K562 (cell line): ENCODE measurements around the gene FBXL4. TPM values are rescaled to one million over a fixed set of nuclear protein-coding genes. Genes with fewer than 3 reads are reported as not detected.

Source experiments
- ATAC-seq: fragments of 200-7000 bp; cut with Tn5 transposase; 3 replicates; pipeline ENCODE4 v1.9.1; 2020; ENCODE audit warnings: moderate library complexity
- BruUV-seq: library from RNA; stranded (reverse); fragments of 400-500 nt; replicated peaks from 2 replicates; lab custom pipeline; 2021; lab: Mats Ljungman, UMichigan
- CTCF ChIA-PET: fragments of 300-600 bp; formaldehyde crosslinking; extraction: SDS; loops from one replicate; lab custom pipeline; 2021; ENCODE audit warnings: low intra/inter-chr PET ratio; lab: Yijun Ruan, JAX
- POLR2A ChIA-PET: fragments of 300-600, 350-650 bp; sonication (Branson Sonifier 250); formaldehyde crosslinking; extraction: SDS; loops from one replicate; lab custom pipeline; 2021; ENCODE audit warnings: antibody characterized with exemption, inconsistent platforms; lab: Yijun Ruan, JAX
- DNase-seq, 4 experiments: peaks; one replicate each; pipeline versions ENCODE4 v3.0.0 to v3.0.0-alpha.2; 2011 to 2018; ENCODE audit warnings: low spot score in 3 of 4, mixed read lengths in 3 of 4; ENCODE audit errors: extremely low read depth in 1 of 4
- FAIRE-seq: peaks from 2 replicates; lab custom pipeline; 2011; peaks lifted over from hg19 to GRCh38; lab: Jason Lieb, UNC
- H2AFZ ChIP-seq: 2 replicates; pipeline ENCODE4 v1.6.0; 2011; ENCODE audit warnings: low read depth, low read length, control low read depth, inconsistent platforms
- H3K27ac ChIP-seq: fragments of 200-600 bp; 3 replicates; pipeline ENCODE4 v1.8.0; 2011; ENCODE audit warnings: low read depth, mild to moderate bottlenecking, control low read depth, inconsistent platforms, low read length, moderate library complexity, mixed read lengths; ENCODE audit errors: extremely low read depth
- H3K27me3 ChIP-seq, 2 experiments: fragments of 300-600 bp in 1 of 2; 2 replicates in 1 of 2; 3 replicates in 1 of 2; pipeline versions ENCODE4 v1.6.0 to v1.8.0; 2011; ENCODE audit warnings: inconsistent platforms in 2 of 2, low read length in 2 of 2, mild to moderate bottlenecking in 1 of 2, mixed read lengths in 1 of 2, moderate library complexity in 1 of 2; ENCODE audit not compliant: control insufficient read depth in 2 of 2, insufficient read depth in 2 of 2
- H3K36me3 ChIP-seq: fragments of 300-600 bp; 3 replicates; pipeline ENCODE4 v1.8.0; 2011; ENCODE audit warnings: mild to moderate bottlenecking, low read length, inconsistent platforms; ENCODE audit not compliant: control insufficient read depth, insufficient read depth
- H3K4me1 ChIP-seq, 2 experiments: fragments of 200-600 bp in 1 of 2; replicated peaks in 1 of 2; 2 replicates in 1 of 2; 3 replicates in 1 of 2; pipeline versions ENCODE4 v1.5.1 to v1.8.0; 2011; ENCODE audit warnings: inconsistent platforms in 2 of 2, low read length in 2 of 2, mild to moderate bottlenecking in 1 of 2, mixed read lengths in 1 of 2, moderate library complexity in 1 of 2; ENCODE audit not compliant: control insufficient read depth in 2 of 2, insufficient read depth in 2 of 2
- H3K4me2 ChIP-seq: 2 replicates; pipeline ENCODE4 v1.6.1; 2011; ENCODE audit warnings: low read length, control low read depth, inconsistent platforms, mixed read lengths; ENCODE audit not compliant: insufficient read depth
- H3K4me3 ChIP-seq: fragments of 200-600 bp; sonication (generic), shearing (Covaris generic); 2 replicates; pipeline ENCODE4 v1.5.1; 2016; ENCODE audit warnings: control low read depth, inconsistent platforms
- H3K79me2 ChIP-seq: fragments of 200-600 bp; 3 replicates; pipeline ENCODE4 v1.8.0; 2011; ENCODE audit warnings: low read length, inconsistent platforms; ENCODE audit not compliant: control insufficient read depth, insufficient read depth
- H3K9ac ChIP-seq, 2 experiments: 2 replicates each; pipeline versions ENCODE4 v1.6.0 to v1.6.1; 2011; ENCODE audit warnings: low read depth in 2 of 2, low read length in 2 of 2, control low read depth in 1 of 2, inconsistent platforms in 1 of 2, mild to moderate bottlenecking in 1 of 2, mixed read lengths in 1 of 2; ENCODE audit not compliant: insufficient read depth in 1 of 2
- H3K9me1 ChIP-seq: one replicate; pipeline ENCODE4 v1.6.0; 2011; ENCODE audit warnings: inconsistent platforms, mild to moderate bottlenecking, low read length, moderate library complexity; ENCODE audit not compliant: control insufficient read depth, insufficient read depth
- H3K9me3 ChIP-seq: replicated peaks from 2 replicates; pipeline ENCODE4 v1.5.1; 2011; ENCODE audit warnings: low read depth, low read length, inconsistent platforms; ENCODE audit not compliant: control insufficient read depth, insufficient read depth
- H4K20me1 ChIP-seq: replicated peaks from 2 replicates; pipeline ENCODE4 v1.6.1; 2011; ENCODE audit warnings: low read length, inconsistent platforms, mixed read lengths; ENCODE audit not compliant: control insufficient read depth, insufficient read depth
- ARID2 ChIP-seq: fragments of 450-650 bp; IDR thresholded peaks from 2 replicates; pipeline ENCODE4 v1.6.1; 2017; ENCODE audit warnings: antibody characterized with exemption, mild to moderate bottlenecking
- ATF3 ChIP-seq, 2 experiments: fragments of 450-650 bp in 1 of 2; sonication (generic) in 1 of 2; formaldehyde crosslinking in 1 of 2; IDR thresholded peaks in 1 of 2; conservative IDR thresholded peaks in 1 of 2; 2 replicates each; pipeline versions ENCODE4 v1.6.1 to v1.8.1; 2016 to 2023; ENCODE audit warnings: mild to moderate bottlenecking in 2 of 2, moderate library complexity in 2 of 2, inconsistent platforms in 1 of 2, missing genetic modification reagents in 1 of 2
- BCL6 ChIP-seq: fragments of 250-450 bp; sonication (Bioruptor Pico); IDR thresholded peaks from 2 replicates; pipeline ENCODE4 v1.4.0; 2020
- BCOR ChIP-seq: fragments of 450-650 bp; IDR thresholded peaks from 2 replicates; pipeline ENCODE4 v1.6.1; 2016
- BHLHE40 ChIP-seq: IDR thresholded peaks from 2 replicates; pipeline ENCODE4 v1.6.1; 2011; ENCODE audit warnings: low read length, improper control_type of control experiment
- JUN ChIP-seq, 2 experiments: sonication (generic) in 1 of 2; formaldehyde crosslinking in 1 of 2; IDR thresholded peaks; 2 replicates each; pipeline versions ENCODE4 v1.6.1 to v1.8.0; 2012 to 2022; ENCODE audit warnings: borderline replicate concordance in 2 of 2, mild to moderate bottlenecking in 2 of 2, improper control_type of control experiment in 1 of 2, low read depth in 1 of 2, low read length in 1 of 2, missing genetic modification reagents in 1 of 2
- MCM7 ChIP-seq, 2 experiments: fragments of 450-650 bp; IDR thresholded peaks; 2 replicates each; pipeline ENCODE4 v1.6.1; 2016 to 2018
- MEF2D ChIP-seq: conservative IDR thresholded peaks from 2 replicates; pipeline ENCODE4 v1.6.1; 2016; ENCODE audit warnings: low read depth, missing genetic modification characterization, missing compliant biosample characterization
- MIER1 ChIP-seq: fragments of 450-650 bp; IDR thresholded peaks from 2 replicates; pipeline ENCODE4 v1.6.1; 2016; ENCODE audit warnings: antibody characterized with exemption, mild to moderate bottlenecking, low read depth
- PCBP2 ChIP-seq: fragments of 200-400 bp; formaldehyde crosslinking; IDR thresholded peaks from 2 replicates; pipeline ENCODE4 v1.6.1; 2018; ENCODE audit warnings: low read length, low read depth, mild to moderate bottlenecking, moderate library complexity; ENCODE audit not compliant: poor library complexity, severe bottlenecking
- SFPQ ChIP-seq: fragments of 200-400 bp; formaldehyde crosslinking; IDR thresholded peaks from 2 replicates; pipeline ENCODE4 v1.6.1; 2017; ENCODE audit warnings: mild to moderate bottlenecking, low read depth, low read length, moderate library complexity
- TFAM ChIP-seq: fragments of 250-450 bp; sonication (Bioruptor Pico); conservative IDR thresholded peaks from 2 replicates; pipeline ENCODE4 v1.5.0; 2021; ENCODE audit warnings: mild to moderate bottlenecking, moderate library complexity
- U2AF2 ChIP-seq: fragments of 200-400 bp; formaldehyde crosslinking; optimal IDR thresholded peaks from 2 replicates; pipeline ENCODE3; 2017; ENCODE audit warnings: low read depth, mild to moderate bottlenecking, low read length
- ZBTB49 ChIP-seq: sonication (generic); formaldehyde crosslinking; IDR thresholded peaks from 2 replicates; pipeline ENCODE4 v1.8.0; 2022; ENCODE audit warnings: missing genetic modification reagents, mild to moderate bottlenecking, borderline replicate concordance
- whole genome bisulfite sequencing: fragments of 100-300 bp; shearing (Covaris generic); methylation state at CpG from one replicate; pipeline ENCODE4 v1.1.6; 2016; ENCODE audit warnings: low coverage, mixed read lengths; ENCODE audit not compliant: insufficient coverage; ENCODE audit errors: missing lambda C conversion rate; 5-methylcytosine and 5-hydroxymethylcytosine counted together
- in situ Hi-C: fragments of 300-500 bp; cut with MboI; formaldehyde crosslinking; loops from 4 replicates; pipeline ENCODE4 v1.15.0; 2018; ENCODE audit warnings: inconsistent platforms, mixed read lengths
- intact Hi-C: fragments of 100-400 bp; cut with micrococcal nuclease; formaldehyde crosslinking; loops from 2 replicates; pipeline ENCODE4 v1.14.2; 2022
- polyA plus RNA-seq, 8 experiments: library from polyadenylated mRNA; depleted of rRNA in 4 of 8; stranded (reverse) in 5 of 8; unstranded in 3 of 8; fragments of >200 nt; fragmentation: Nextera tagmentation in 2 of 8; fragmentation: Illumina TruSeq in 1 of 8; extraction: Ambion mirVana in 2 of 8; extraction: Trizol in 1 of 8; gene quantifications; 2 replicates each; pipeline versions ENCODE4 v1.2.1 to v1.2.3, GENCODE V29; 2011 to 2014; ENCODE audit warnings: inconsistent platforms in 1 of 8, missing spikeins in 1 of 8
- total RNA-seq, 7 experiments: library from RNA; depleted of rRNA in 6 of 7; stranded (reverse); fragments of >200 nt in 6 of 7; fragmentation: Illumina TruSeq in 2 of 7; extraction: Trizol in 2 of 7; gene quantifications; 2 replicates each; pipeline versions ENCODE4 v1.2.1 to v1.2.3, GENCODE V29; 2011 to 2021; ENCODE audit warnings: low replicate concordance in 1 of 7
- TF ChIP-seq, protein P1 (sequence below): fragments of 250-450 bp; sonication (Bioruptor Pico); IDR thresholded peaks from 2 replicates; pipeline ENCODE4 v1.4.0; 2020

The FBXL4 gene
- total and polyA plus RNA-seq, 9 of the 15 experiments (the other 6 are each of a cell fraction or from before 2014, with no cell fraction given) = 4.2 to 23.1 (median 7.7) TPM

DNA sequence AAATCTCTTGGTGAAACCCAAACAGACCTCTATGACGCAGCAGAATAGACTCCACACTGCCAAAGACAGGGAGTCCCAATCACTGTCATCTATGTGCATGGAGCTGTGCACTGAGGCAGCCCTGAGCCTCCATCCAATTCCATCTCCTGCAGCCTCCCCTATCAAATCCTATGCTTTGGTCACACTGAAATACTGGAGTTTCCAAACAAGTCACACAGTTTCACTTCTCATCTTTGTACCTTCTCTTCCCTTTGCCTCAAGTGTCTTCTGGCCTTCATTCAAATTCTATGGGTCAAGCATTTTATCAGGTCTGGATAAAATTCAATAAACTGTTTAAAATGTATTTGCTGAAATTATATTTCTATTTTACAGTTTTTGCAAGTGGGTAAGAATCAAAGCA is 38.5 kb downstream of the FBXL4 start:
- WGBS = 67% methylated on average over 1 of the region's 1 CpG
- Histone ChIP-seq H3K36me3 (peaks cover 14% of the 10 kb centered on the region; the same call in 1 of the 3 replicates), H3K4me1 (no peaks in the 10 kb centered on the region), H3K4me3 (no peak overlapping the region), H3K4me2 (no peak overlapping the region), H3K9me1 (no peaks in the 10 kb centered on the region), H3K27me3 (no peaks in the 10 kb centered on the region), H2AFZ (no peak overlapping the region), H4K20me1 (no peaks in the 10 kb centered on the region), H3K79me2 (no peaks in the 10 kb centered on the region), H3K9me3 (no peaks in the 10 kb centered on the region), H3K9ac (no peak overlapping the region), H3K27ac (no peak overlapping the region)
- intact Hi-C loops = no loop called here
- ATAC-seq (no peak), FAIRE-seq (no peak), DNase-seq (no peak)
- CTCF ChIA-PET = no interaction called here
- no TSS peak for BruUV-seq
- POLR2A ChIA-PET = interaction anchor here (1.3 kb wide), 1 partner anchor 16 kb away, joined by 3 read pairs; no protein-coding TSS in a partner anchor
- in situ Hi-C loops = no loop called here
- TF ChIP-seq TFAM (no peak), ARID2 (no peak), SFPQ (no peak), JUN (IDR thresholded peaks at IDR 0.05; ENCODE audit: borderline replicate concordance, low read depth, low read length) (no peak), JUN (CRISPR knock-in tag; IDR thresholded peaks at IDR 0.05; ENCODE audit: borderline replicate concordance) (no peak), PCBP2 (no peak), ZBTB49 (no peak), ATF3 (IDR thresholded peaks at IDR 0.05) (no peak), ATF3 (CRISPR knock-in tag; conservative IDR thresholded peaks at IDR 0.05) (no peak), BCL6 (no peak), MEF2D (tag) (no peak), MCM7 (IDR thresholded peaks at IDR 0.05) (no peak), MIER1 (no peak), BCOR (no peak), U2AF2 (no peak), BHLHE40 (no peak)
- TF ChIP-seq, protein P1, sequence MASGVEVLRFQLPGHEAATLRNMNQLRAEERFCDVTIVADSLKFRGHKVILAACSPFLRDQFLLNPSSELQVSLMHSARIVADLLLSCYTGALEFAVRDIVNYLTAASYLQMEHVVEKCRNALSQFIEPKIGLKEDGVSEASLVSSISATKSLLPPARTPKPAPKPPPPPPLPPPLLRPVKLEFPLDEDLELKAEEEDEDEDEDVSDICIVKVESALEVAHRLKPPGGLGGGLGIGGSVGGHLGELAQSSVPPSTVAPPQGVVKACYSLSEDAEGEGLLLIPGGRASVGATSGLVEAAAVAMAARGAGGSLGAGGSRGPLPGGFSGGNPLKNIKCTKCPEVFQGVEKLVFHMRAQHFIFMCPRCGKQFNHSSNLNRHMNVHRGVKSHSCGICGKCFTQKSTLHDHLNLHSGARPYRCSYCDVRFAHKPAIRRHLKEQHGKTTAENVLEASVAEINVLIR (CRISPR knock-in tag) = no peak
